Smooth muscle cell (in vitro differentiated cells): ENCODE results near the gene C17orf58. TPM values are rescaled to one million over a fixed set of nuclear protein-coding genes. Genes with fewer than 3 reads are reported as not detected.

Experiments used
- DNase-seq: peaks from one replicate; lab custom pipeline; 2025; ENCODE audit not compliant: unreplicated experiment; lab: John Stamatoyannopoulos, UW
- H2AFZ ChIP-seq: fragments of 200-600 bp; sonication (generic); 2 replicates; pipeline ENCODE4 v1.6.0; 2016; ENCODE audit warnings: antibody characterized with exemption, low read depth, mild to moderate bottlenecking
- H3F3A ChIP-seq: fragments of 200-600 bp; sonication (generic); 2 replicates; pipeline ENCODE4 v1.6.0; 2017; ENCODE audit warnings: antibody characterized with exemption, low read depth
- H3K27ac ChIP-seq: fragments of 200-600 bp; sonication (generic); 2 replicates; pipeline ENCODE4 v1.5.1; 2016; ENCODE audit warnings: low read depth, mild to moderate bottlenecking
- H3K27me3 ChIP-seq: fragments of 200-600 bp; sonication (generic); 2 replicates; pipeline ENCODE4 v1.6.1; 2016; ENCODE audit warnings: low read depth, mild to moderate bottlenecking
- H3K36me3 ChIP-seq: fragments of 200-600 bp; sonication (generic); 2 replicates; pipeline ENCODE4 v1.5.1; 2016; ENCODE audit warnings: low read depth
- H3K4me1 ChIP-seq: fragments of 200-600 bp; sonication (generic); 2 replicates; pipeline ENCODE4 v1.5.1; 2016; ENCODE audit warnings: low read depth
- H3K4me2 ChIP-seq: fragments of 200-600 bp; sonication (generic); 2 replicates; pipeline ENCODE4 v1.6.0; 2016; ENCODE audit warnings: mild to moderate bottlenecking
- H3K4me3 ChIP-seq: fragments of 200-600 bp; sonication (generic); 2 replicates; pipeline ENCODE4 v1.5.1; 2016; ENCODE audit warnings: mild to moderate bottlenecking
- H3K79me2 ChIP-seq: fragments of 200-600 bp; sonication (generic); 2 replicates; pipeline ENCODE4 v1.6.0; 2016; ENCODE audit warnings: low read depth, mild to moderate bottlenecking
- H3K9ac ChIP-seq: fragments of 200-600 bp; sonication (generic); 2 replicates; pipeline ENCODE4 v1.6.0; 2016; ENCODE audit warnings: low read depth
- H3K9me3 ChIP-seq: fragments of 200-600 bp; sonication (generic); replicated peaks from 2 replicates; pipeline ENCODE4 v1.5.1; 2016; ENCODE audit warnings: low read depth
- H4K20me1 ChIP-seq: fragments of 200-600 bp; sonication (generic); 2 replicates; pipeline ENCODE4 v1.6.0; 2016; ENCODE audit warnings: low read depth
- CTCF ChIP-seq: fragments of 200-600 bp; sonication (generic); IDR thresholded peaks from 2 replicates; pipeline ENCODE4 v1.5.1; 2017; ENCODE audit warnings: borderline replicate concordance, mild to moderate bottlenecking, antibody characterized with exemption; ENCODE audit not compliant: insufficient read depth, poor library complexity, severe bottlenecking
- WGBS: methylation state at CpG from one replicate; pipeline ENCODE4 v1.1.7; 2016; ENCODE audit warnings: low lambda C conversion rate; 5-methylcytosine and 5-hydroxymethylcytosine counted together
- polyA plus RNA-seq: library from polyadenylated mRNA; unstranded; fragments of >200 nt; fragmentation: Nextera tagmentation; extraction: Ambion mirVana; gene quantifications from 2 replicates; pipeline ENCODE4 v1.2.1, GENCODE V29; 2016
- total RNA-seq: library from RNA; depleted of rRNA; stranded (reverse); fragments of >200 nt; gene quantifications from 2 replicates; pipeline ENCODE4 v1.2.3, GENCODE V29; 2014

C17orf58 gene
- total and polyA plus RNA-seq, 2 experiments from 2014 or later, result 4.9 to 10.5 TPM

GRCh38 chr17:68006797-68007196 lies 10.5 kb upstream of the C17orf58 start:
- H3K4me3 ChIP-seq, result no peak overlapping the region
- no peak for DNase-seq
- no peaks in the 10 kb centered on the region for H3K9me3 ChIP-seq
- no peak overlapping the region for H2AFZ ChIP-seq
- no peaks in the 10 kb centered on the region for H3K79me2 ChIP-seq
- H3K4me2 ChIP-seq, result no peak overlapping the region
- H3K36me3 ChIP-seq, result no peaks in the 10 kb centered on the region
- H3K27me3 ChIP-seq, result no peaks in the 10 kb centered on the region
- TF ChIP-seq CTCF, result no peak
- no peaks in the 10 kb centered on the region for H3K4me1 ChIP-seq
- H3F3A ChIP-seq, result no peaks in the 10 kb centered on the region
- 89% methylated on average over 6 of the region's 6 CpGs for WGBS
- no peak overlapping the region for H3K9ac ChIP-seq
- H4K20me1 ChIP-seq, result no peaks in the 10 kb centered on the region
- H3K27ac ChIP-seq, result no peak overlapping the region

- 83% methylated on average over 3 of the region's 3 CpGs for WGBS
- no peaks in the 10 kb centered on the region for H3K79me2 ChIP-seq
- no peak overlapping the region for H3K4me2 ChIP-seq
- no peak overlapping the region for H3K27ac ChIP-seq
- H2AFZ ChIP-seq, result no peak overlapping the region
- H3F3A ChIP-seq, result no peaks in the 10 kb centered on the region
- H3K27me3 ChIP-seq, result no peaks in the 10 kb centered on the region
- no peaks in the 10 kb centered on the region for H3K36me3 ChIP-seq
- H3K9ac ChIP-seq, result no peak overlapping the region
- no peaks in the 10 kb centered on the region for H3K4me1 ChIP-seq
- H4K20me1 ChIP-seq, result no peaks in the 10 kb centered on the region
- no peak for DNase-seq
- TF ChIP-seq CTCF, result no peak
- H3K9me3 ChIP-seq, result no peaks in the 10 kb centered on the region
- H3K4me3 ChIP-seq, result no peak overlapping the region
These were observed 7.9 kb upstream of the C17orf58 start for GRCh38 chr17:68004201-68004600.

GRCh38 chr17:67999291-67999911 lies 3.1 kb upstream of the C17orf58 start:
- Histone ChIP-seq H3F3A (peaks cover 3% of the 10 kb centered on the region), H3K9ac (no peak overlapping the region), H3K36me3 (no peaks in the 10 kb centered on the region), H3K4me3 (no peak overlapping the region), H3K27me3 (no peaks in the 10 kb centered on the region), H3K4me2 (no peak overlapping the region), H3K79me2 (no peaks in the 10 kb centered on the region), H4K20me1 (no peaks in the 10 kb centered on the region), H3K4me1 (no peaks in the 10 kb centered on the region), H3K9me3 (no peaks in the 10 kb centered on the region), H2AFZ (no peak overlapping the region), H3K27ac (no peak overlapping the region)
- TF ChIP-seq CTCF, result no peak
- DNase-seq, result no peak
- whole genome bisulfite sequencing, result 92% methylated on average over 3 of the region's 3 CpGs

GRCh38 chr17:67998466-67998865 lies 2.2 kb upstream of the C17orf58 start:
- Histone ChIP-seq H3K27me3 (no peaks in the 10 kb centered on the region), H2AFZ (no peak overlapping the region), H3K79me2 (no peaks in the 10 kb centered on the region), H3K9me3 (no peaks in the 10 kb centered on the region), H4K20me1 (no peaks in the 10 kb centered on the region), H3K4me1 (peaks cover 3% of the 10 kb centered on the region), H3K36me3 (no peaks in the 10 kb centered on the region), H3K9ac (no peak overlapping the region), H3K4me3 (no peak overlapping the region), H3K4me2 (no peak overlapping the region), H3K27ac (no peak overlapping the region), H3F3A (peaks cover 7% of the 10 kb centered on the region)
- TF ChIP-seq CTCF, result no peak
- DNase-seq, result no peak
- WGBS, result 74% methylated on average over 2 of the region's 2 CpGs
